ENCODE data around the gene ZNF599.

DNA sequence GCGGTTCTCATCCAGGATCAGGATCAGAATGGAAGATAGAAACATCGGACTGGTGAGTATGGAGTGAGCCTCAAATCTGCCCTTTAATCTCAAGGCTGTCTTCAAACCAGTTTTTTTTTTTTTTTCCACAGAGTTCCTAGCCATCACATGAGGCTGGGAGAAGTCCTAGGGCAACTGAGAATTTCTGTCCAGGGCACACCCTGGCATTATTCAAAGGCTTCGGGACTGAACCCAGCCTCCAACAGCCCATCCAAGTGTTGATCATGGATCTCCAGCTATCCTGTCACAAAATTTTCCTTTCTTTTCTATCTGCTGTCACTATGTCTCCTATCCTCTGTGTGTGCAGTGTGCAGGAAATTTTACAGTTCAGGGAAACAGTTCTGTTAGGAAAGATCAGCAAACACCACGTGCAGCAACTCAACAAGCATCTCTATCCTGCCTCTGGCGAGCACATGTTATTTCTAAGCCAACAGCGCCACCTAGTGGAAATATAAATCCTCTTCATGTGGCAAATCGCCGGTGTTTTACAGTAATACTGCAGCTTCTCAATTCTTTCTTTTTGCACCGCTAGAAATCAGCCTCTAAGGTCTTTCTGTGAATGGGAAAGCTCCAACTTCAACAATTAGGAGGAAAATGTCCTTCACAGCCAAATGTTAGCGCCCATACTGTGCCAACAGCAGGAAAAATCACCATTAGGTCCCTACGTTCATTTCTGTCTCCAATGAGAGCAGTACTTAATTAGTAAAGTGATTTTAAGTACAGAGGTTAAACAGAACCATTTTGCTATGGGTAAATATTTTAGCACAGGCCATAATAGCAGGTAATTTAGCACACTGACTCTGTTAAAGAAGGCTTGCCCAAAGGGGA, 60.4 kb downstream of the ZNF599 start:
- TF ChIP-seq POLR2A (IDR thresholded peaks at IDR 0.05) (no peak), POLR2AphosphoS5 (IDR thresholded peaks at IDR 0.05) (no peak)
- TF ChIP-seq, protein P1, sequence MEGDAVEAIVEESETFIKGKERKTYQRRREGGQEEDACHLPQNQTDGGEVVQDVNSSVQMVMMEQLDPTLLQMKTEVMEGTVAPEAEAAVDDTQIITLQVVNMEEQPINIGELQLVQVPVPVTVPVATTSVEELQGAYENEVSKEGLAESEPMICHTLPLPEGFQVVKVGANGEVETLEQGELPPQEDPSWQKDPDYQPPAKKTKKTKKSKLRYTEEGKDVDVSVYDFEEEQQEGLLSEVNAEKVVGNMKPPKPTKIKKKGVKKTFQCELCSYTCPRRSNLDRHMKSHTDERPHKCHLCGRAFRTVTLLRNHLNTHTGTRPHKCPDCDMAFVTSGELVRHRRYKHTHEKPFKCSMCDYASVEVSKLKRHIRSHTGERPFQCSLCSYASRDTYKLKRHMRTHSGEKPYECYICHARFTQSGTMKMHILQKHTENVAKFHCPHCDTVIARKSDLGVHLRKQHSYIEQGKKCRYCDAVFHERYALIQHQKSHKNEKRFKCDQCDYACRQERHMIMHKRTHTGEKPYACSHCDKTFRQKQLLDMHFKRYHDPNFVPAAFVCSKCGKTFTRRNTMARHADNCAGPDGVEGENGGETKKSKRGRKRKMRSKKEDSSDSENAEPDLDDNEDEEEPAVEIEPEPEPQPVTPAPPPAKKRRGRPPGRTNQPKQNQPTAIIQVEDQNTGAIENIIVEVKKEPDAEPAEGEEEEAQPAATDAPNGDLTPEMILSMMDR (IDR thresholded peaks at IDR 0.05 in 8 of 11, conservative IDR thresholded peaks at IDR 0.05 in 3 of 11): peak; percentile 64 to 88 (median 83)
